Panc1 (cell line): Measurements from ENCODE around the gene SOS2. TPM values are rescaled to one million over a fixed set of nuclear protein-coding genes. Genes with fewer than 3 reads are reported as not detected.

Experiments
- ATAC-seq: fragments of 200-7000 bp; cut with Tn5 transposase; 2 replicates; pipeline ENCODE4 v1.9.1; 2020; ENCODE audit warnings: mild to moderate bottlenecking, moderate library complexity
- BruUV-seq: library from RNA; stranded (reverse); fragments of 400-500 nt; replicated peaks from 2 replicates; lab custom pipeline; 2021; lab: Mats Ljungman, UMichigan
- CTCF ChIA-PET: fragments of 300-600 bp; sonication (Branson Sonifier 250); formaldehyde crosslinking; loops from one replicate; lab custom pipeline; 2022; ENCODE audit warnings: antibody characterized with exemption; lab: Charles Lee
- POLR2A ChIA-PET: fragments of 300-600 bp; sonication (Branson Sonifier 250); formaldehyde crosslinking; loops from one replicate; lab custom pipeline; 2022; ENCODE audit warnings: antibody characterized with exemption; lab: Charles Lee
- DNase-seq: peaks from one replicate; pipeline ENCODE4 v3.0.0-alpha.2; 2010; ENCODE audit warnings: low read depth, low spot score
- H3K27ac ChIP-seq: 2 replicates; pipeline ENCODE4 v1.5.1; 2011; ENCODE audit warnings: mild to moderate bottlenecking, low read length, inconsistent platforms
- H3K27me3 ChIP-seq: fragments of 200-500 bp; sonication (Bioruptor generic); 2 replicates; pipeline ENCODE4 v1.6.0; 2014; ENCODE audit warnings: low read length, inconsistent platforms; ENCODE audit not compliant: control insufficient read depth, insufficient read depth
- H3K36me3 ChIP-seq: fragments of 200-500 bp; sonication (Bioruptor generic); 2 replicates; pipeline ENCODE4 v1.5.1; 2014; ENCODE audit warnings: inconsistent platforms, mild to moderate bottlenecking, low read length, moderate library complexity; ENCODE audit not compliant: control insufficient read depth, insufficient read depth
- H3K4me1 ChIP-seq: 2 replicates; pipeline ENCODE4 v1.5.1; 2011; ENCODE audit warnings: inconsistent platforms, mild to moderate bottlenecking, low read length, moderate library complexity; ENCODE audit not compliant: control insufficient read depth, insufficient read depth
- H3K4me3 ChIP-seq, 2 experiments: 2 replicates each; pipeline ENCODE4 v1.5.1; 2011 to 2012; ENCODE audit warnings: low read depth in 2 of 2, low read length in 2 of 2, mild to moderate bottlenecking in 2 of 2, inconsistent platforms in 1 of 2, moderate library complexity in 1 of 2
- H3K9me3 ChIP-seq: fragments of 200-500 bp; sonication (Bioruptor generic); 2 replicates; pipeline ENCODE4 v1.5.1; 2014; ENCODE audit warnings: low read depth, mild to moderate bottlenecking, inconsistent platforms, low read length, moderate library complexity; ENCODE audit not compliant: control insufficient read depth, insufficient read depth
- POLR2AphosphoS5 ChIP-seq: IDR thresholded peaks from 2 replicates; pipeline ENCODE4 v1.6.1; 2012; ENCODE audit warnings: mild to moderate bottlenecking, low read depth, low read length, moderate library complexity
- SIN3A ChIP-seq: IDR thresholded peaks from 2 replicates; pipeline ENCODE4 v1.6.1; 2012; ENCODE audit warnings: low read depth, mild to moderate bottlenecking, low read length, moderate library complexity, borderline replicate concordance; ENCODE audit not compliant: insufficient read depth
- TCF7L2 ChIP-seq: IDR thresholded peaks from 2 replicates; pipeline ENCODE4 v1.6.1; 2011; ENCODE audit warnings: mild to moderate bottlenecking, low read depth, low read length, inconsistent platforms
- in situ Hi-C: cut with HindIII; loops from 2 replicates; pipeline ENCODE4 v1.10.0; 2016; ENCODE audit warnings: low sequenced_read_pairs, low pct_unique_long_range_greater_than_20kb
- intact Hi-C: fragments of 100-400 bp; cut with micrococcal nuclease; formaldehyde crosslinking; loops from one replicate; pipeline ENCODE4 v1.10.0; 2022; ENCODE audit not compliant: unreplicated experiment
- total RNA-seq: library from RNA; stranded (reverse); gene quantifications from one replicate; pipeline ENCODE4 v1.2.1, GENCODE V29; 2021; ENCODE audit not compliant: unreplicated experiment
- TF ChIP-seq, protein P1 (sequence below): fragments of 450-650 bp; IDR thresholded peaks from 2 replicates; pipeline ENCODE4 v1.5.1; 2017; ENCODE audit warnings: mild to moderate bottlenecking
- TF ChIP-seq, protein P2 (sequence below), 2 experiments: IDR thresholded peaks; 2 replicates each; pipeline ENCODE4 v1.6.1; 2011 to 2012; ENCODE audit warnings: low read depth in 2 of 2, control low read depth in 1 of 2, low read length in 1 of 2, mild to moderate bottlenecking in 1 of 2, moderate library complexity in 1 of 2; ENCODE audit not compliant: insufficient read depth in 1 of 2

The SOS2 gene
- total RNA-seq, 1 experiment from 2014 or later, result 21.2 TPM

GRCh38 chr14:50249136-50249775 is 17.9 kb upstream of the SOS2 start:
- POLR2A ChIA-PET, result no interaction called here

GRCh38 chr14:50247245-50247644 is 15.9 kb upstream of the SOS2 start:
- Histone ChIP-seq H3K4me3 (no peak overlapping the region), H3K27me3 (no peaks in the 10 kb centered on the region), H3K27ac (no peak overlapping the region), H3K4me1 (no peaks in the 10 kb centered on the region; the same call in 1 of the 2 replicates), H3K36me3 (no peaks in the 10 kb centered on the region; the same call in 1 of the 2 replicates), H3K9me3 (no peaks in the 10 kb centered on the region)
- ChIA-PET POLR2A (no interaction called here), CTCF (no interaction called here)
- no peak for DNase-seq
- TF ChIP-seq SIN3A, result no peak
- TF ChIP-seq POLR2AphosphoS5, result no peak
- TF ChIP-seq, protein P1, sequence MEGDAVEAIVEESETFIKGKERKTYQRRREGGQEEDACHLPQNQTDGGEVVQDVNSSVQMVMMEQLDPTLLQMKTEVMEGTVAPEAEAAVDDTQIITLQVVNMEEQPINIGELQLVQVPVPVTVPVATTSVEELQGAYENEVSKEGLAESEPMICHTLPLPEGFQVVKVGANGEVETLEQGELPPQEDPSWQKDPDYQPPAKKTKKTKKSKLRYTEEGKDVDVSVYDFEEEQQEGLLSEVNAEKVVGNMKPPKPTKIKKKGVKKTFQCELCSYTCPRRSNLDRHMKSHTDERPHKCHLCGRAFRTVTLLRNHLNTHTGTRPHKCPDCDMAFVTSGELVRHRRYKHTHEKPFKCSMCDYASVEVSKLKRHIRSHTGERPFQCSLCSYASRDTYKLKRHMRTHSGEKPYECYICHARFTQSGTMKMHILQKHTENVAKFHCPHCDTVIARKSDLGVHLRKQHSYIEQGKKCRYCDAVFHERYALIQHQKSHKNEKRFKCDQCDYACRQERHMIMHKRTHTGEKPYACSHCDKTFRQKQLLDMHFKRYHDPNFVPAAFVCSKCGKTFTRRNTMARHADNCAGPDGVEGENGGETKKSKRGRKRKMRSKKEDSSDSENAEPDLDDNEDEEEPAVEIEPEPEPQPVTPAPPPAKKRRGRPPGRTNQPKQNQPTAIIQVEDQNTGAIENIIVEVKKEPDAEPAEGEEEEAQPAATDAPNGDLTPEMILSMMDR, result no peak
- intact Hi-C loops, result no loop called here
- in situ Hi-C loops, result no loop called here
- no TSS peak for BruUV-seq
- ATAC-seq, result no peak

More at GRCh38 chr14:50249136-50249775, 17.9 kb upstream of the SOS2 start:
- H3K27ac ChIP-seq, result no peak overlapping the region
- CTCF ChIA-PET, result interaction anchor here (0.5 kb wide), 1 partner anchor 23 kb away, joined by 3 read pairs; no protein-coding TSS in a partner anchor
- no peaks in the 10 kb centered on the region for H3K9me3 ChIP-seq
- no peaks in the 10 kb centered on the region for H3K27me3 ChIP-seq
- intact Hi-C loops, result no loop called here
- ATAC-seq, result no peak
- H3K4me3 ChIP-seq, result no peak overlapping the region
- no peaks in the 10 kb centered on the region for H3K4me1 ChIP-seq
- DNase-seq, result no peak
- H3K36me3 ChIP-seq, result no peaks in the 10 kb centered on the region; the same call in 1 of the 2 replicates
- in situ Hi-C loops, result no loop called here
- no TSS peak for BruUV-seq
- no peak for TF ChIP-seq SIN3A
- TF ChIP-seq, protein P1, result no peak
- TF ChIP-seq, protein P2, sequence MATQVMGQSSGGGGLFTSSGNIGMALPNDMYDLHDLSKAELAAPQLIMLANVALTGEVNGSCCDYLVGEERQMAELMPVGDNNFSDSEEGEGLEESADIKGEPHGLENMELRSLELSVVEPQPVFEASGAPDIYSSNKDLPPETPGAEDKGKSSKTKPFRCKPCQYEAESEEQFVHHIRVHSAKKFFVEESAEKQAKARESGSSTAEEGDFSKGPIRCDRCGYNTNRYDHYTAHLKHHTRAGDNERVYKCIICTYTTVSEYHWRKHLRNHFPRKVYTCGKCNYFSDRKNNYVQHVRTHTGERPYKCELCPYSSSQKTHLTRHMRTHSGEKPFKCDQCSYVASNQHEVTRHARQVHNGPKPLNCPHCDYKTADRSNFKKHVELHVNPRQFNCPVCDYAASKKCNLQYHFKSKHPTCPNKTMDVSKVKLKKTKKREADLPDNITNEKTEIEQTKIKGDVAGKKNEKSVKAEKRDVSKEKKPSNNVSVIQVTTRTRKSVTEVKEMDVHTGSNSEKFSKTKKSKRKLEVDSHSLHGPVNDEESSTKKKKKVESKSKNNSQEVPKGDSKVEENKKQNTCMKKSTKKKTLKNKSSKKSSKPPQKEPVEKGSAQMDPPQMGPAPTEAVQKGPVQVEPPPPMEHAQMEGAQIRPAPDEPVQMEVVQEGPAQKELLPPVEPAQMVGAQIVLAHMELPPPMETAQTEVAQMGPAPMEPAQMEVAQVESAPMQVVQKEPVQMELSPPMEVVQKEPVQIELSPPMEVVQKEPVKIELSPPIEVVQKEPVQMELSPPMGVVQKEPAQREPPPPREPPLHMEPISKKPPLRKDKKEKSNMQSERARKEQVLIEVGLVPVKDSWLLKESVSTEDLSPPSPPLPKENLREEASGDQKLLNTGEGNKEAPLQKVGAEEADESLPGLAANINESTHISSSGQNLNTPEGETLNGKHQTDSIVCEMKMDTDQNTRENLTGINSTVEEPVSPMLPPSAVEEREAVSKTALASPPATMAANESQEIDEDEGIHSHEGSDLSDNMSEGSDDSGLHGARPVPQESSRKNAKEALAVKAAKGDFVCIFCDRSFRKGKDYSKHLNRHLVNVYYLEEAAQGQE (IDR thresholded peaks at IDR 0.05; ENCODE audit: insufficient read depth in 1 of 2, low read depth in 2 of 2, low read length in 1 of 2), result no peak
- no peak for TF ChIP-seq POLR2AphosphoS5
- no peak for TF ChIP-seq TCF7L2
